ENCODE results near the gene ATP10A. TPM values are rescaled to one million over a fixed set of nuclear protein-coding genes. Genes with fewer than 3 reads are reported as not detected.

ATP10A gene
- total RNA-seq, 1 donor from 2014 or later: 0.22 TPM

DNA sequence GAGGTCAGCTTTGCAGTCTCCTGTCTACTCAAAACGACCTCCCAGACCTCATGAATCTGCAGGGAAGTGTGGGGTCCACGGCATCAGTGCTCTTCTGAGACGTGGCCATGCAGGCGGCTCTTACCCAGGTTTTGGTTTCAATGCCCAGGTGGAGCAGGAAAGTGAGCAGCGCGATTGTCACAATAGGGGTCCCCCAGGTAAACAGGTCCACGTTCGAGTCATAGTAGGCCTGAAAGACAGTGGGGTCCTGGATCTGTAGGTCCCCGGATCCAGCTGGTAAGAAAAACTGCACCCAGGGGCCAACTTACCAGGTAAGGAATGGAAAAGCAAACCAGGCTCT lies 182.5 kb downstream of the ATP10A start:
- Mint-ChIP-seq H3K9me3 (no peaks in the 10 kb centered on the region), H3K4me3 (no peak overlapping the region), H3K27ac (no peak overlapping the region), H3K36me3 (no peaks in the 10 kb centered on the region), H3K27me3 (ENCODE audit: low read depth) (no peaks in the 10 kb centered on the region), H3K4me1 (peaks cover 12% of the 10 kb centered on the region)
- TF ChIP-seq, protein P1, sequence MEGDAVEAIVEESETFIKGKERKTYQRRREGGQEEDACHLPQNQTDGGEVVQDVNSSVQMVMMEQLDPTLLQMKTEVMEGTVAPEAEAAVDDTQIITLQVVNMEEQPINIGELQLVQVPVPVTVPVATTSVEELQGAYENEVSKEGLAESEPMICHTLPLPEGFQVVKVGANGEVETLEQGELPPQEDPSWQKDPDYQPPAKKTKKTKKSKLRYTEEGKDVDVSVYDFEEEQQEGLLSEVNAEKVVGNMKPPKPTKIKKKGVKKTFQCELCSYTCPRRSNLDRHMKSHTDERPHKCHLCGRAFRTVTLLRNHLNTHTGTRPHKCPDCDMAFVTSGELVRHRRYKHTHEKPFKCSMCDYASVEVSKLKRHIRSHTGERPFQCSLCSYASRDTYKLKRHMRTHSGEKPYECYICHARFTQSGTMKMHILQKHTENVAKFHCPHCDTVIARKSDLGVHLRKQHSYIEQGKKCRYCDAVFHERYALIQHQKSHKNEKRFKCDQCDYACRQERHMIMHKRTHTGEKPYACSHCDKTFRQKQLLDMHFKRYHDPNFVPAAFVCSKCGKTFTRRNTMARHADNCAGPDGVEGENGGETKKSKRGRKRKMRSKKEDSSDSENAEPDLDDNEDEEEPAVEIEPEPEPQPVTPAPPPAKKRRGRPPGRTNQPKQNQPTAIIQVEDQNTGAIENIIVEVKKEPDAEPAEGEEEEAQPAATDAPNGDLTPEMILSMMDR (IDR thresholded peaks at IDR 0.05; ENCODE audit: unreplicated experiment): no peak
- DNase-seq (ENCODE audit: low spot score in 2 of 2, unreplicated experiment in 2 of 2): no peak

DNA sequence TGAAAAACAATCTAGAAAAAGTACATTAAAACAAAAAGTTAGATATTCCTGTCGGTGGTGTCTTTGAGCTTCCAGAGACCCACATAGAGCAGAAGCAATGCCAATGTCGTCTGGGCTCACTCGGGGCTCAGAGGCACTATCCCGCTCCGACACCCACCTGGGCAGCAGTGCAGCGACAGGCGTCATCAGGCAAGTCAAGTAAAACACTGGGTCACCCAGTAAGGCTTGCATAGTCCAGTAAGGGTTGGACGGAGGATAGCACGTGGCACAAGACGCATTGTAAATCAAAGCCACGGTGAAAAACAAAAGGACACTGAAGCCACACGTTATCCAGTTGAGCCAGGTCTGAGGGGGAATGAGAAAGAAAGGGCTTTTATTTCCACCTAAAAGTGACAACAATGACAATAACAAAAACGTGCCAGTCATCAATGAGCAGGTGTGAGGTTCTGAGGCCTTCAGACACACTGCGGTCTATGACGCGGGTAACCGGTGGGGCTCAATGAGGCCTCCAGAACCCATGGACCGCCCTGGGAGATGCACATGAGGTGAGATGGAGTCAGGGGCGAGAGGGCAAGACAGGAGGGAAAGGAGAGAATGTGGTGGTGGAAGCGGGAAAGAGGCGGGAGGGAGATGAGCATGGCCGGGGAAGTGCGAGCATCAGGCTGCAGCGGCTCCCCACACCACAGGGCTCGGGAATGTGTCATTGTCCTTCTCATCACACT lies 183.0 kb downstream of the ATP10A start:
- Mint-ChIP-seq H3K4me3 (no peak overlapping the region), H3K27me3 (ENCODE audit: low read depth) (no peaks in the 10 kb centered on the region), H3K9me3 (no peaks in the 10 kb centered on the region), H3K4me1 (peaks cover 9% of the 10 kb centered on the region), H3K27ac (no peak overlapping the region), H3K36me3 (no peaks in the 10 kb centered on the region)
- no peak for DNase-seq (ENCODE audit: low spot score in 2 of 2, unreplicated experiment in 2 of 2)
- TF ChIP-seq, protein P1 (IDR thresholded peaks at IDR 0.05; ENCODE audit: unreplicated experiment): no peak

DNA sequence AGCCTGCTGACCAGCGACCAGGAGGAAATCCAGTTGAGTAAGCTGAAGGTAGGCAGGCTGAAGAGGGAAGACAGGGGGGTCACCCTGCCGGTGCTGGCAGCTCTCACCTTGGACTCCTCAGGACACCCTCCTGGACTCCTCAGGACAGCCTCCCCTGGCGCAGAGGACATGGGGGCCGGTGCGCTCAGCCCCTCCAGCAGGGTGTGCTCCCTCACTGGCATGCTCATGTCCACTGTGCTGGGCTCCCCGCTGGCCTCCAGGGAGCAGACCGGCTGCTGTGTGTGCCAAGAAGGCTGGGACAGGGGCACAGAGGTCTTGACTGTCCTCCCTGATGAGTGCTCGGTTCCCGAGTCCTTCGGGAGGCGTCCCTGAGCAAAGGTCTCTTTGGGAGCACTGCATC lies 183.6 kb downstream of the ATP10A start:
- no peaks in the 10 kb centered on the region for H3K9me3 Mint-ChIP-seq
- H3K4me1 Mint-ChIP-seq: peaks cover 2% of the 10 kb centered on the region
- H3K36me3 Mint-ChIP-seq: no peaks in the 10 kb centered on the region
- H3K4me3 Mint-ChIP-seq: no peak overlapping the region
- no peak overlapping the region for H3K27ac Mint-ChIP-seq
- no peak for DNase-seq (ENCODE audit: low spot score in 2 of 2, unreplicated experiment in 2 of 2)
- TF ChIP-seq, protein P1 (IDR thresholded peaks at IDR 0.05; ENCODE audit: unreplicated experiment): no peak
- no peaks in the 10 kb centered on the region for H3K27me3 Mint-ChIP-seq (ENCODE audit: low read depth)

DNA sequence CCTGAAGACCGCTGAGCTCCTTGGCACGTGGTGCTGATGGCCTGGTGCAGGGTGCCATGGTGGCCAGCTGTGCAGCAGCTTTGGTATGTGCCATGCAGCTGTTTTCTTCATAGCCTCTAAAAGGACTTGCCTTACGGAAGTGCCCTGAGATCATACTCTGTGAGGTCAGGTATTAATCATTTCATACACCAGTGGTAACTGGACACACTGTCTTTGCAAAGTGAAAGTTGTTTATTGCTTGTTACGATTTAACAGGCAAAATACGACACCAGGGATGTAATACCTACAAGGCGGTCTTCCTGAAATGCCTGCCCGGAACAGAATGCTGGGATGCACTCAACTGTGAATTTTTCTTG lies 184.6 kb downstream of the ATP10A start:
- DNase-seq (ENCODE audit: low spot score in 2 of 2, unreplicated experiment in 2 of 2): no peak
- no peaks in the 10 kb centered on the region for H3K9me3 Mint-ChIP-seq
- TF ChIP-seq, protein P1 (IDR thresholded peaks at IDR 0.05; ENCODE audit: unreplicated experiment): no peak
- no peaks in the 10 kb centered on the region for H3K27me3 Mint-ChIP-seq (ENCODE audit: low read depth)
- no peaks in the 10 kb centered on the region for H3K4me1 Mint-ChIP-seq
- H3K36me3 Mint-ChIP-seq: no peaks in the 10 kb centered on the region
- H3K4me3 Mint-ChIP-seq: no peak overlapping the region
- H3K27ac Mint-ChIP-seq: no peak overlapping the region

DNA sequence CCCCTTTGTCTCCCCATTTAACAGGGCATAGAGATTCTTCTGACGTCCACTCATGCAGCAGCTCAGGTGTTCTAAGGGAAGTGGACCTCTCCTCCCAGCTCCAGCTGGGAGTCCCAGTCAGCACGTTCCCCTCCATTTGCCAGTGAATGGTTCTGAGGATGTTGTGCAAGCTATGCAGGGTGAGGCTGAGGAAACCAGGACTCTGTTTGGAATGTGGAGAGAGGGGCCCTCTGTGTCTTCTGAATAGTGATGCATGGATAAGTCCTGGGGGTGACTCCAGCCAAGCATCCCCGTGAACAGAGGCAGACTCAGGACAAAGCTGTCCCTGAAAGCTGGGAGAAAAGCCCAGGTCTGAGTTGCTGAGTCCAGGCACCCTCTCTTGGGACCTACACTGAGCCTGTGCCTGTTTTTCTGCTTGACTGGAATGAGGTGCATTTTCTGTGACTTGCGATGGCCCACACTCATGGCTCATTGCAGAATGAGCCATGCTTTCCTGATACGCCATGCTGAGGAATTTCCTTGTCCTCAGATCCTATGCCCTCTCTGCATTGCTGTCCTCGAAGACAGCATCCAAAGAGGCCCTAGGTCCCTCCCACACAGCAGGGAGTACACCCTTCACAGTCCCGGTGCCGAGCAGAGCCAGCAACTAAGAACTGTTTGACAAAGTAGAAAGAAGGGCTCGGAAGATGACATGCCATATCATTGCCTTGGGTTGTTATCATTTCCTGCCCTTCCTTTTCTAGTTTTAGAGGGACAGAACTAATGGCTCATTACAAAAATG lies 185.2 kb downstream of the ATP10A start:
- Mint-ChIP-seq H3K27ac (no peak overlapping the region), H3K27me3 (ENCODE audit: low read depth) (no peaks in the 10 kb centered on the region), H3K4me3 (no peak overlapping the region), H3K9me3 (no peaks in the 10 kb centered on the region), H3K4me1 (no peaks in the 10 kb centered on the region), H3K36me3 (no peaks in the 10 kb centered on the region)
- TF ChIP-seq, protein P1 (IDR thresholded peaks at IDR 0.05; ENCODE audit: unreplicated experiment): no peak
- DNase-seq (ENCODE audit: low spot score in 2 of 2, unreplicated experiment in 2 of 2): no peak

Data from mesothelial cell of epicardium (in vitro differentiated cells).